Epithelial cell of esophagus (primary cell): ENCODE measurements around the gene EEFSEC.

ENCODE experiments used
- DNase-seq: peaks from one replicate; pipeline ENCODE4 v3.0.0; 2010; ENCODE audit warnings: low read depth
- H3K4me3 ChIP-seq: 2 replicates; pipeline ENCODE4 v1.5.1; 2011; ENCODE audit warnings: mild to moderate bottlenecking, low read length, control low read depth
- TF ChIP-seq, protein P1 (sequence below): IDR thresholded peaks from 2 replicates; pipeline ENCODE4 v1.5.1; 2011; ENCODE audit warnings: low read depth, mild to moderate bottlenecking, low read length, control low read depth, inconsistent platforms; ENCODE audit not compliant: insufficient read depth; ENCODE audit errors: missing control alignments

Gene EEFSEC

DNA sequence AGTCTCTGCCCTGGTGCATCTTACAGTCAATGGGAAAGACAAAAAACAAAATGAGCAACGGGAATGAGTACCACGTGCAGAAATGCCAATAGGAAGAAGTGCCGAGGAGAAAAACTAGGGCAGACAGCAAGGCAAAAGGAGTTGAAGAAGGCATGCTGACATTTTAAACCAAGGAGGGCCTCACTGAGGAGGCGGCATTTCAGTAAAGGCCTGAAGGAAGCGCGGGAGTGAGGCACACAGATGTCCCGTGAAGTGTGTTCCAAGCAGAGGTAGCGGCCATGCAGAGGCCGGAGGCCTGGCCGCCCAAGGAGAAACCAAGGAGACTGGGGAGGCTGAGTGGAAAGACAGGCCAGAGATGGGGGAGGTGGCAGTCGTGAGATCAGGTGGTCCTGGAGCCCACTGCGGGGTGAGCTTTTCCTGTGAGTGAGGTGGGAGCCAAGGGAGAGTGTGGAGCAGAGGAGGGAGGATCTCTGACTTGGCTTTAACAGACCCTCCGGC lies 278.6 kb downstream of the EEFSEC start:
- TF ChIP-seq, protein P1, sequence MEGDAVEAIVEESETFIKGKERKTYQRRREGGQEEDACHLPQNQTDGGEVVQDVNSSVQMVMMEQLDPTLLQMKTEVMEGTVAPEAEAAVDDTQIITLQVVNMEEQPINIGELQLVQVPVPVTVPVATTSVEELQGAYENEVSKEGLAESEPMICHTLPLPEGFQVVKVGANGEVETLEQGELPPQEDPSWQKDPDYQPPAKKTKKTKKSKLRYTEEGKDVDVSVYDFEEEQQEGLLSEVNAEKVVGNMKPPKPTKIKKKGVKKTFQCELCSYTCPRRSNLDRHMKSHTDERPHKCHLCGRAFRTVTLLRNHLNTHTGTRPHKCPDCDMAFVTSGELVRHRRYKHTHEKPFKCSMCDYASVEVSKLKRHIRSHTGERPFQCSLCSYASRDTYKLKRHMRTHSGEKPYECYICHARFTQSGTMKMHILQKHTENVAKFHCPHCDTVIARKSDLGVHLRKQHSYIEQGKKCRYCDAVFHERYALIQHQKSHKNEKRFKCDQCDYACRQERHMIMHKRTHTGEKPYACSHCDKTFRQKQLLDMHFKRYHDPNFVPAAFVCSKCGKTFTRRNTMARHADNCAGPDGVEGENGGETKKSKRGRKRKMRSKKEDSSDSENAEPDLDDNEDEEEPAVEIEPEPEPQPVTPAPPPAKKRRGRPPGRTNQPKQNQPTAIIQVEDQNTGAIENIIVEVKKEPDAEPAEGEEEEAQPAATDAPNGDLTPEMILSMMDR = no peak
- no peak overlapping the region for H3K4me3 ChIP-seq

DNA sequence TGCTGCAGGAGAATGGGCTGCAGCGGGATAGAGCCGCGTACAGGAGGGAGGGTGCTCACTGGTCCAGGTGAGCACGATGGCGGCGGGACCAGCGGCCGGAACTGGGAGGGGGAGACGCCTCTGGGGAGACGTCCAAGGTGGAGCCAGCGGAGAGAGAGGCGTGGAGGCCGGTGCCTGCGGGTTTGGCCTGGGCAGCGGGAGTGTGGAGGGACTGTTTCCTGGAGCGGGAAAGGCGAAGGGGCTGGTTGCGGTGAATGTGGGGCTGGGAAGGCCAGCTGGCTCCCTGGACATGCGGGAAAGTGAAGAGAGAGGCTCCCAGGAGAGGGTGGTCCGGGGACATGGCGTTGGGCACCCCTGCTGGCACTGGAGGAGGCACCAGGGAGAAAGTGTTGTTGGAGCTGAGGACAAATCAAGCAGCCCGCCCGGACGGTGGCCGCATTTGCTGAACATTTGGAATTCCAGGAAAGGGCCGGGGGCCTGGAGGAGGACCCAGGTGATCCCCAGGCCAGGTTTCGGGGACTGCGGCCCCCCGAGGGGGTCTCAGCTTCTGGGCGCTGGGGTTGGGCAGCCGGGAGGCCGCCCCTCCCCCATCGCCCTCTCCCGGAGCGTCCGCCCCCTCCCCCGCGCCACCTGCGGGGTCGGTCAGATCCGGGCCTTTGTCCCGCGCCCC lies 279.2 kb downstream of the EEFSEC start:
- H3K4me3 ChIP-seq = no peak overlapping the region
- TF ChIP-seq, protein P1 = no peak

More for the DNA sequence above, 278.6 kb downstream of the EEFSEC start:
- no peak for DNase-seq

DNA sequence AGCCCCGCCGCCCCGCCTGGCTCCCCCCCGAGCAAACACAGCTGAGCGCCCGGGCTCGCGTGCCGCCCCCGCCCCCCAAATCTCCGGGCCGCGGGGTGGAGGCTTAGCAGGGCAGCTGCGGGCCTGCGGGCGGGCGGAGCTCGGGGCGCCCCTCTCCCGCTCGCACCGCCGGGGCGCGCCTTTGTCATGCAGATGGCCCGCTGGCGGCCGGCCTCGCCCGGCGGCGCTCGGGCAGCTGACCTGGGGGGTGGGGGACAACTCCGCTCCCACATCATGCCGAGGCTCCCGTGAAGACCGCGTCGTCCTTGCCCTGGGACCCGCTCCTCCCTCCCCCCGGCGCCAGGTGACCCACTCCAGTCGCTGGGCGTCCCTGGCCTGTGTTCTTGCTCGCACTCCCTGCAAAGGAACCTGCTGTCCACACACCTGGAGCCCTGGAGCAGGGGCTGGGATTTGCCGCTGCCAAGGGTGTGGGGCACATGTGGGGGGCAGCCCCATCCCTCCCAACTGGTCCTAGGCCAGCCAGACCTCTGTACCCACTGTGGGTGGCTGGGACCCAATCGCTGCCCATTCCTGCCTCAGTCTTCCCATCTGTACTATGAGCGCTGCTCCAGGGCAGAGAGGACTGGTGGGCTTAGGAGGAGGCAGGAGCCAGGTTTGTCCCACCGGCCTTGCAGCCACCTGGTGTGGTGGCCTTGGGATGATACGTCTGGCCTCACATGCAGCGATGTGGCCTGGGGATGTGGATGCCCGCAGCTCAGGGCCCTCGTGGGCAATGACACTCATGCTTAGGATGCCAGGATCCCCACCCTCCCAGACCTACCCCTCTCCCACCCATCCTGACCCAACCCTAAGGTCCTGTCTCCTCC lies 279.9 kb downstream of the EEFSEC start:
- no peak for DNase-seq
- H3K4me3 ChIP-seq = no peak overlapping the region
- TF ChIP-seq, protein P1 = no peak

More for the DNA sequence above, 279.2 kb downstream of the EEFSEC start:
- no peak for DNase-seq

DNA sequence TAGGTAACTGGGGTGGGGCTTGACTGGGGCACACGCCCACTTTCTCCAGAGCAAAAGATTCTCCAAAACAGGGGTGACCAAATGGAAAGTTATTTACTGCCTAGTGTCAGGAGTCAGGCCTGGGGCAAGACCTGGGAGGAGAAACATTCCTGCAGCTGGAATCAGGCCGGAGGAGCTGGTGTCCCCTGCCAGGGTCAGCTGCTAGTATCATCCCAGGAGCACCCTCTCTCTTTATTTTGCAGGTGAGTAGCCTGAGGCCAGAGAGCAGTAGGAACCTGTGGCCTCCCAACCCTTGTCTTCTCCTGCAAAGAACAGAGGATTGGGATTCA lies 280.5 kb downstream of the EEFSEC start:
- H3K4me3 ChIP-seq = no peak overlapping the region
- TF ChIP-seq, protein P1 = no peak
- DNase-seq = no peak

DNA sequence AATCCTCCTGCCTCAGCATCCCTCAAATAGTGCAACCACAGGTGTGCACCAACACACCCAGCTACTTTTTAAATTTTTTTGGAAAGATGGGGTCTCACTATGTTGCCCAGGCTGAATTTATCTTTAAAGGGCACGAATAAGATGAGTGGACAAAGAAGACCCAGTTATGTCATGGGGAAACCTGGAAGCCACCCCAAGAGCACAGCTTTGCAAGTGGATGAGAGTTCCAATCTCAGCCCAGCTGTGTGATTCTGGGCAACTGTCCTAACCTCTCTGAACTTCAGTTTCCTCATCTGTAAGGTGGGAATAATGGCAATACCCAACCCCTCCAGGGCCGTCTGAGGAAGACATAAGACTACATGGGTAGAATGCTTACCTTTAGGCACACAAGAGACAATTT lies 281.2 kb downstream of the EEFSEC start:
- no peak for DNase-seq
- no peak overlapping the region for H3K4me3 ChIP-seq
- TF ChIP-seq, protein P1 = no peak

DNA sequence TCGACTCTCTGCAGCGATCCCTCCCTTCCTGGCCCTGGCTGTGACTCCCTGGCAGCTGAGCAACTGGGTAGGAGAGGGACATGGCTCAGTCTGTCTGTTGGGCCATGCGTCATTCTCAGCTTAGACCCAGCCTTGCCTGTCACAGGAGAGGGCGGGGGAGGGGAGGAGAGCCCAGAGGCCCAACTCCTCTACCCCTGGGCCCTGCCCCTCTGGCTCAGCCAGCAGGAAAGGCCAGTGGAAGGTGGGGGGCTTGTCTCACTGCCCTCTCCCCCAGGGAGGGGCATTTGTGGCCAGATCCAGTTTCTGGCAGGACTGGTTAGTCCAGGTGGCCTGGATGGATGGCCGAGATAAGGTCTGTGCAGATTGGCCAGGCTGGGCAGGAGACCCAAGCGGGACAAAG lies 281.8 kb downstream of the EEFSEC start:
- no peak overlapping the region for H3K4me3 ChIP-seq
- TF ChIP-seq, protein P1 = no peak
- DNase-seq = peak; percentile 15
